HT1080 (cell line): ENCODE results near the gene OR4K17. TPM values are rescaled to one million over a fixed set of nuclear protein-coding genes. Genes with fewer than 3 reads are reported as not detected.
"Not testable (repeated sequence)": the region's sequence is repeated elsewhere in the genome, so short reads cannot be mapped to it uniquely, and the experiment has no call there.

ENCODE experiments used
- DNase-seq: peaks from one replicate; pipeline ENCODE4 v3.0.0-alpha.2; 2015; ENCODE audit warnings: low read depth
- polyA plus RNA-seq, 2 experiments: library from polyadenylated mRNA; depleted of rRNA; stranded (reverse); fragments of >200 nt; gene quantifications; 2 replicates each; pipeline ENCODE4 v1.2.3, GENCODE V29; 2015
- small RNA-seq: library from RNA; depleted of rRNA; stranded (forward); fragments of <200 nt; gene quantifications from one replicate; pipeline ENCODE3, GENCODE V24; 2014
- total RNA-seq: library from RNA; depleted of rRNA; stranded (reverse); fragments of >200 nt; shearing (Covaris generic); gene quantifications from 2 replicates; pipeline ENCODE4 v1.2.3, GENCODE V29; 2014; rRNA removed

Gene OR4K17
- total RNA-seq, result not detected in 2 replicates
- not detected in 2 replicates for polyA plus RNA-seq (2015; cell fraction: cytosol; rRNA removed)
- not detected in 2 replicates for polyA plus RNA-seq (2015; cell fraction: nucleus; rRNA removed)

- DNase-seq, result no peak
Observed at GRCh38 chr14:20110438-20110837, at the start of gene OR4K17. TSS of gene OR4K17 (plus strand) at chr14:20110739. CDS start at chr14:20117500, 6,761 bp downstream.

DNA sequence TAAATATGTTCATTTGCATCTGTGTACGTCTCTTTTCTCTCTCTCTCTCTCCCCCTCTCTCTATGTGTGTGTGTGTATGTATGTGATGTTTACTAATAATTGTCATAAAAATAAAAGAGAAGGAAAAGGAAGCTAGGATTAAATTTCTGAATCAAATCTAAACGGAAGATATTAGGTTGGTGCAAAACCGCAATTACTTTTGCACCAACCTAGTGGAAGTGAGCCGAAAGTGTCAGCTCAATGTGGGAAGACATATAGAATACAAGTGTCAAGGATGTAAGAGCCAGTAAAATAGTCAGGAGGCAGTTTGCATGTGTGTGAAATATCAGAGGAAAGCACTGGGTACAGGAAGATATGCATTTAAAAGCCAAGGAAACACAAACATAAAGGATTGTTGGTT, 18.5 kb upstream of the OR4K17 start:
- no peak for DNase-seq

DNA sequence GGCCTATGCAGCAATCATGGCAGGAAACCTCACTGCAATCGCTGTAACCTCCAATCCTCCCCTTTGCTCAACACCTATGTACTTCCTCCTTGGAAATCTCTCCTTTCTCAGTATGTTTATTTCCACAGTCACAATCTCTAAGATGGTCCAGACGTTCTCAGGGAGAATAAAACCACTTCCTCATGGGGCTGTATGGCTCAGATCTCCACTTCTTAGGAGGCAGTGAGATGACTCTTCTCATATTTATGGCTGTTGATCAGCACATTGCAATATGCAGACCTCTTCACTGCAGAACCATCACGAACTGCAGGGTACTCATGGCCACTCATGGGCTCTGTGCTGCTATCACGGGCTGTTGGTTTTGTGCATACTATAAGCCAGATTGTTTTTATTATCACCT, 17.1 kb upstream of the OR4K17 start:
- DNase-seq, result no peak

- DNase-seq, result not testable (repeated sequence)
Observed at GRCh38 chr14:20098926-20099770, 11.4 kb upstream of the OR4K17 start.

- no peak for DNase-seq
Observed at GRCh38 chr14:20112321-20112720, 1.8 kb downstream of the OR4K17 start.

GRCh38 chr14:20116748-20117147, 6.2 kb downstream of the OR4K17 start:
- peak; percentile 9 for DNase-seq

DNA sequence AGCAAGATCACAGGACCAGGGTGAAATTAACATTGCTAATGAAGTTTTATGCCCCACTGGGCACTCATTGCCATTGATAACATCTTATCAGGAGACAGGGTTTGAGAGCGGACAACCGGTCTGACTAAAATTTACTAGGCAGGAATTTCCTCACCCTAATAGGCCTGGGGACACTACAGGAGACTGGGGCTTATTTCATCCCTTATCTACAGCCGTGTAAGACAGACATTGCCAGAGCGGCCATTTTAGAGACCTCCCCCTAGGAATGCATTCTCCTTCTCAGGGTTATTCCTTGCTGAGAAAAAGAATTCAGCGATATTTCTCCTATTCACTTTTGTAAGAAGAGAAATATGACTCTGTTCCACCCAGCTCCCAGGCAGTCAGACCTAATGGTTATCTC, 8.3 kb downstream of the OR4K17 start:
- no peak for DNase-seq

DNA sequence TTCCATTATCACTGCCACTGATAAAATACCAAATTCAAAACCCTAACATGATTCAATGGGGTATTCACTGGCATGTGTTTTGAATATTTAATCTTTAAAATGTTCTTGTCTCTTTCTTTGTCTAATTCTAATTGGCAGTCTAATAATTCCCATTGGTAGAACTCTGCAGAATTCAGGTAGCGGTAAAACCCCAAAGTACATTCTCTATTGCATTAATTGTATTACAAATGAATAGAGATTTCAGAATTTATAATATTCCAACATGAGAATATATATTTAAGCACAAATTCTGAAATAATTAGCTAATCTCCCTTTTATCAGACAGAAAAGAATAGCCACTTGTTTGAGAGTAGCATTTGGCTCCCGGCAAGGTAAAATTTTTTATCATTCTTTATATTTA, 28.0 kb downstream of the OR4K17 start, which contains the start of gene OR4N5:
TSS of gene OR4N5 (plus strand) at position 301 of the 400 bp plus-strand sequence. CDS start 4,916 bp downstream, outside the sequence.
- DNase-seq, result no peak

DNA sequence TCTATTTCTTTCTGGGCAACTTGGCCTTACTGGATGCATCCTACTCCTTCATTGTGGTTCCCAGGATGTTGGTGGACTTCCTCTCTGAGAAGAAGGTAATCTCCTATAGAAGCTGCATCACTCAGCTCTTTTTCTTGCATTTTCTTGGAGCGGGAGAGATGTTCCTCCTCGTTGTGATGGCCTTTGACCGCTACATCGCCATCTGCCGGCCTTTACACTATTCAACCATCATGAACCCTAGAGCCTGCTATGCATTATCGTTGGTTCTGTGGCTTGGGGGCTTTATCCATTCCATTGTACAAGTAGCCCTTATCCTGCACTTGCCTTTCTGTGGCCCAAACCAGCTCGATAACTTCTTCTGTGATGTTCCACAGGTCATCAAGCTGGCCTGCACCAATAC, 33.4 kb downstream of the OR4K17 start:
- DNase-seq, result peak; percentile 10

DNA sequence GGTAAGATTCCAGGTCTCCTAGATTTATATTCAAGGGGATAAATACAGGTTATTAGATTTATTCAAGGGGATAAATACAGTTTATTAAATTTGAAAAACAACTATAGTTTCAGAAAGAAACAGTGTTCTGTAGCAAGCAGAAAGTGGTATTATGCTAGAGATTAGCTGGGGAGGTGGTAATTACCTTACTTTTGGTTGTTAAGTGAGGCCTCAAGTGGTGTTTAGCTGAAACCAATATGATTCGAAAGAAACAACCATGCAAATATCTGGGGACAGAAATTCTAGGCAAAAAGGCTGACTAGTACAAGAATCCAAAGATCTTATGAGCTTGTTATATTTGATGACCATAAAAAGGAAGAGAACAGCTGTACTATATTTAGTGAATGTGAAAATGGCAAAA, 34.3 kb downstream of the OR4K17 start:
- DNase-seq, result no peak

DNA sequence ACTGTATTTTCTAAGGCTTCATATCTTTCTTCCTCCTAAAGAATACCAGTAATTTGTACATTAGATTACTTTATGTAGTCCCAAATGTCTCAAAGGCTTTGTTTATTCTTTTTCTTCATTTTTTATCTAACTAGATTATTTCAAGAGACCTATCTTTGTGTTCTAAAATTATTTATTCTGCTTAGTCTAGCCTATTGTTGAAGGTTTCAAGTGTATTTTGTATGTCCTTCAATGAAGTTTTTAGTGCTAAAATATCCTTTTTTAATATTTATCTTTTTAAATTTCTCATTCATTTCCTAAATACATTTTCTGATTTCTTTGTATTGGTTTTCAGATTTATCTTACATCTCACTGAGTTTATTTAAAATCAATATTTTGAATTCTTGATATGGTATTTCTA, 53.9 kb downstream of the OR4K17 start:
- no peak for DNase-seq

DNA sequence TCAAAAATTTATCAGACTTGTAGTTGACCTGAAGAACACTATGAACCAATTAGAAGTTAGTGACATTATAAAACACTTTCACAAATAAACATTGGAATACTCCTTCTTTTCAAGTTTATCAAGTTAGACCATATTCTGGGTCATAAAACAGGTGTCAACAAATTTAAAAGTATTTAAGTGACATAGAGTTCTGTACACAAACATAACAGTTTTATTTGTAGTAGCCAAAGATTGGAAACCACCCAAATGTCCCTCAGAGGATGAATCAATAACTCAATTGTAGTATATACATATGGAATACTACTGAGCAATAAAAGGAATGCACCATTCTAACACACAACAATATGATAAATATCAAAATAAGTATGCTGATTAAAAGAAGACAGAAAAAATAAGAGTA, 56.6 kb downstream of the OR4K17 start:
- DNase-seq, result no peak

- DNase-seq, result peak; percentile 77
Observed at GRCh38 chr14:20169852-20170251, 59.3 kb downstream of the OR4K17 start.

Small RNA genes within 50 kb of the gene (small RNA-seq; reads per million reads assigned to genes)
- gene RNA5SP380, result not detected

Other genes starting within 250 kb of the OR4K17 start
- gene OR4K2, start 235.6 kb upstream of the OR4K17 start, total RNA-seq, result not detected in 2 replicates
- not detected in 2 replicates for gene OR4K5, start 190.1 kb upstream of the OR4K17 start, total RNA-seq
- not detected in 2 replicates for gene OR4K1, start 179.8 kb upstream of the OR4K17 start, total RNA-seq
- gene OR4K15, start 135.1 kb upstream of the OR4K17 start, total RNA-seq, result not detected in 2 replicates
- gene OR4Q2, start 108.6 kb upstream of the OR4K17 start, total RNA-seq, result not detected in 2 replicates
- not detected in 2 replicates for gene OR4K14, start 91.4 kb upstream of the OR4K17 start, total RNA-seq
- gene OR4K13, start 74.7 kb upstream of the OR4K17 start, total RNA-seq, result not detected in 2 replicates
- gene OR4L1, start 50.7 kb upstream of the OR4K17 start, total RNA-seq, result not detected in 2 replicates
- not detected in 2 replicates for gene OR4N5, start 28.1 kb downstream of the OR4K17 start, total RNA-seq
- gene OR11G2, start 80.2 kb downstream of the OR4K17 start, total RNA-seq, result not detected in 2 replicates
- not detected in 2 replicates for gene OR11H6, start 113.0 kb downstream of the OR4K17 start, total RNA-seq
- not detected in 2 replicates for gene OR11H7, start 118.2 kb downstream of the OR4K17 start, total RNA-seq
- gene OR11H4, start 128.5 kb downstream of the OR4K17 start, total RNA-seq, result not detected in 2 replicates
- gene TTC5, start 195.2 kb downstream of the OR4K17 start, total RNA-seq, result 13.5 and 15.6 TPM in 2 replicates
- gene CCNB1IP1, start 222.5 kb downstream of the OR4K17 start, total RNA-seq, result 47.6 and 60.6 TPM in 2 replicates
- 30.5 and 30.8 TPM in 2 replicates for gene PARP2, start 232.9 kb downstream of the OR4K17 start, total RNA-seq